ENCODE data around the gene PLSCR2.

- no peak for TF ChIP-seq POLR2A (IDR thresholded peaks at IDR 0.05; ENCODE audit: borderline replicate concordance, extremely low read depth, insufficient read depth, insufficient read length)
- TF ChIP-seq CEBPB (IDR thresholded peaks at IDR 0.05; ENCODE audit: low read depth), result no peak
- no peak for TF ChIP-seq CTCF (IDR thresholded peaks at IDR 0.05 in 2 of 3, conservative IDR thresholded peaks at IDR 0.05 in 1 of 3; ENCODE audit: borderline replicate concordance in 1 of 3, insufficient read depth in 1 of 3, low read depth in 2 of 3, low read length in 2 of 3)
- no peak for TF ChIP-seq JUND (IDR thresholded peaks at IDR 0.05)
These were observed 1.1 kb downstream of the PLSCR2 start for GRCh38 chr3:146468234-146468633.
